ENCODE measurements around the gene TSC22D2. TPM values are rescaled to one million over a fixed set of nuclear protein-coding genes. Genes with fewer than 3 reads are reported as not detected.
A peak's percentile ranks its signal among the peaks of the same experiment; 100 is the strongest.

TSC22D2 gene
- total and polyA plus RNA-seq, 2 donors from 2014 or later, result 13.4 to 25.3 TPM

DNA sequence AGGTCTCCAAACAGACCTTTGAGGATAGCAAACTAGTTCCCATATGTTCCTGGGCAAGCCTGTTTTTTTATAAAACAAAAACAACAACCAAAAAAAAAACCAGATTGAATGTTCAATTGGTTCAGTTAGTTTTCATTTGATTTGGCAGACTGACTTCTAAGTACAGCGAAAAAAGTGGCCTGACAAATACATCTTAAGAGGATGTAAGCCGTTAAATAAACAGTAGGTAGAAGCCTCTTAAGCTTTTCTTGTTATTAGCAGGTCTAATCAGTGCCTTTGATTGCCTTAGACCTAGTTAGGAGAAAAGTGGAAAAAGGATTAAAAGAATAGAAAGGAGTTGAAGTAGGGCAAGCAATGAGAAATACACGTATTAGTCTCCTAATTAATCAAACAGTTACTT lies 13.2 kb downstream of the TSC22D2 start:
- FAIRE-seq (no peak), DNase-seq (no peak)
- intact Hi-C loops (cut with DNase I), result no loop called here
- peaks cover 0 to 12% (median 4%) of the 10 kb centered on the region in 3 donors for H3K4me1 ChIP-seq (ENCODE audit: control insufficient read depth in 2 of 3, insufficient read depth in 2 of 3, low read depth in 1 of 3, low read length in 3 of 3)
- no peaks in the 10 kb centered on the region for H3K9me3 ChIP-seq (ENCODE audit: control insufficient read depth in 2 of 3, insufficient read depth in 1 of 3, low read length in 3 of 3)
- peak overlapping the region in 1 of 3 donors; percentile 4 for H3K4me3 ChIP-seq (ENCODE audit: low read length in 3 of 3)
- no peak overlapping the region for H3K27ac ChIP-seq (ENCODE audit: low read depth in 2 of 2, low read length in 2 of 2)
- no peak overlapping the region for H3K9ac ChIP-seq (ENCODE audit: low read length in 3 of 3)
- TF ChIP-seq, protein P1, sequence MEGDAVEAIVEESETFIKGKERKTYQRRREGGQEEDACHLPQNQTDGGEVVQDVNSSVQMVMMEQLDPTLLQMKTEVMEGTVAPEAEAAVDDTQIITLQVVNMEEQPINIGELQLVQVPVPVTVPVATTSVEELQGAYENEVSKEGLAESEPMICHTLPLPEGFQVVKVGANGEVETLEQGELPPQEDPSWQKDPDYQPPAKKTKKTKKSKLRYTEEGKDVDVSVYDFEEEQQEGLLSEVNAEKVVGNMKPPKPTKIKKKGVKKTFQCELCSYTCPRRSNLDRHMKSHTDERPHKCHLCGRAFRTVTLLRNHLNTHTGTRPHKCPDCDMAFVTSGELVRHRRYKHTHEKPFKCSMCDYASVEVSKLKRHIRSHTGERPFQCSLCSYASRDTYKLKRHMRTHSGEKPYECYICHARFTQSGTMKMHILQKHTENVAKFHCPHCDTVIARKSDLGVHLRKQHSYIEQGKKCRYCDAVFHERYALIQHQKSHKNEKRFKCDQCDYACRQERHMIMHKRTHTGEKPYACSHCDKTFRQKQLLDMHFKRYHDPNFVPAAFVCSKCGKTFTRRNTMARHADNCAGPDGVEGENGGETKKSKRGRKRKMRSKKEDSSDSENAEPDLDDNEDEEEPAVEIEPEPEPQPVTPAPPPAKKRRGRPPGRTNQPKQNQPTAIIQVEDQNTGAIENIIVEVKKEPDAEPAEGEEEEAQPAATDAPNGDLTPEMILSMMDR (IDR thresholded peaks at IDR 0.05; ENCODE audit: borderline replicate concordance, extremely low read depth, insufficient read depth), result no peak
- H3K27me3 ChIP-seq (ENCODE audit: control insufficient read depth, insufficient read depth, low read length), result no peaks in the 10 kb centered on the region
- H3K36me3 ChIP-seq (ENCODE audit: control insufficient read depth in 2 of 3, insufficient read depth in 3 of 3, low read length in 3 of 3), result no peaks in the 10 kb centered on the region

DNA sequence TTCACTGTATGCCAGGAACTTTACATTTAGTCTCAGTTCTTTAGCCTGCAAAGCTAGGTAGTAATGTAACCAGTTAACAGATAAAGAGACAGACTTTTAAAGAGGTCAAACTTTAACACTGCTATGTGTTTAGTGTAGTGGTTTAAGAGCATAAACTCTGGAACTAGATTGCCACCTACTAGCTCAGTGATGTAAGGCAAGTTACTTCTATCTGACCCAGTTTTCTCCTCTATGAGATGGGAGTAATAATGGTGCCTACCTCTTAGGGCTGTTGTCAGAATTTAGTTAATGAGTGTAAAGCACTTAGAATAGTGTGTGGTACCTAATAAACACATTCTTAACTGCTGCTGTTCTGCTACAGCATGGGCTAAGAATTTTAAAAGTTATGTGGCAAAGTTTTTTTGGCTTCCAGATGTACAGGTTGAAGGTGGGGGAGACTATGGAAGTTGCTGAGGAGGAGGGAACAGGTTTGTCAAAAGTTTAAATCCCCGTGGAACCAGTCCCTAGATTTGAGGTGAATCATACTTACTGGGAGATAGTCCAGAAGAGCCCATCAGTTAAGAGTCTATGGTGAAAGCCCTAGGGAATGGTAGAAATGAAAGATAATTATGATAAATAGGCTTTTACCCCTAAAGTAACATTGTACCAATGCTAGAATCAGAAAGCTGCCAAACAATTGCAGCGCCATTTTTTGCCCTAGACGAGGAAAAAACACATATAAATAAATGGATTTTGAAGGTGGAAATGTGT lies 13.9 kb downstream of the TSC22D2 start:
- peak overlapping the region in 1 of 3 donors; percentile 4 for H3K4me3 ChIP-seq (ENCODE audit: low read length in 3 of 3)
- FAIRE-seq (no peak), DNase-seq (no peak)
- H3K9ac ChIP-seq (ENCODE audit: low read length in 3 of 3), result no peak overlapping the region
- H3K27me3 ChIP-seq (ENCODE audit: control insufficient read depth, insufficient read depth, low read length), result no peaks in the 10 kb centered on the region
- intact Hi-C loops (cut with DNase I), result no loop called here
- H3K36me3 ChIP-seq (ENCODE audit: control insufficient read depth in 2 of 3, insufficient read depth in 3 of 3, low read length in 3 of 3), result no peaks in the 10 kb centered on the region
- H3K27ac ChIP-seq (ENCODE audit: low read depth in 2 of 2, low read length in 2 of 2), result no peak overlapping the region
- peaks cover 0 to 12% (median 4%) of the 10 kb centered on the region in 3 donors for H3K4me1 ChIP-seq (ENCODE audit: control insufficient read depth in 2 of 3, insufficient read depth in 2 of 3, low read depth in 1 of 3, low read length in 3 of 3)
- no peaks in the 10 kb centered on the region for H3K9me3 ChIP-seq (ENCODE audit: control insufficient read depth in 2 of 3, insufficient read depth in 1 of 3, low read length in 3 of 3)
- TF ChIP-seq, protein P1 (IDR thresholded peaks at IDR 0.05; ENCODE audit: borderline replicate concordance, extremely low read depth, insufficient read depth), result no peak

GRCh38 chr3:150422907-150423306 lies 14.8 kb downstream of the TSC22D2 start:
- peaks cover 0 to 12% (median 4%) of the 10 kb centered on the region in 3 donors for H3K4me1 ChIP-seq (ENCODE audit: control insufficient read depth in 2 of 3, insufficient read depth in 2 of 3, low read depth in 1 of 3, low read length in 3 of 3)
- DNase-seq, result no peak
- no peak for FAIRE-seq

More at GRCh38 chr3:150422907-150423306, 14.8 kb downstream of the TSC22D2 start:
- no peak overlapping the region for H3K27ac ChIP-seq (ENCODE audit: low read depth in 2 of 2, low read length in 2 of 2)
- H3K27me3 ChIP-seq (ENCODE audit: control insufficient read depth, insufficient read depth, low read length), result no peaks in the 10 kb centered on the region
- TF ChIP-seq, protein P1 (IDR thresholded peaks at IDR 0.05; ENCODE audit: borderline replicate concordance, extremely low read depth, insufficient read depth), result no peak
- intact Hi-C loops (cut with DNase I), result no loop called here
- H3K36me3 ChIP-seq (ENCODE audit: control insufficient read depth in 2 of 3, insufficient read depth in 3 of 3, low read length in 3 of 3), result no peaks in the 10 kb centered on the region
- H3K9ac ChIP-seq (ENCODE audit: low read length in 3 of 3), result no peak overlapping the region
- H3K4me3 ChIP-seq (ENCODE audit: low read length in 3 of 3), result no peak overlapping the region
- no peaks in the 10 kb centered on the region for H3K9me3 ChIP-seq (ENCODE audit: control insufficient read depth in 2 of 3, insufficient read depth in 1 of 3, low read length in 3 of 3)
